Measurements from ENCODE around the gene JOSD2.

- TF ChIP-seq CTCF (IDR thresholded peaks at IDR 0.05) (no peak), POLR2AphosphoS5 (IDR thresholded peaks at IDR 0.05) (no peak), POLR2A (IDR thresholded peaks at IDR 0.05) (no peak)
These were observed 21.5 kb downstream of the JOSD2 start for GRCh38 chr19:50489461-50490011.
